ENCODE measurements around the gene PATE1. TPM values are rescaled to one million over a fixed set of nuclear protein-coding genes. Genes with fewer than 3 reads are reported as not detected.

Gene PATE1
- total and polyA plus RNA-seq, 10 of the 15 experiments (the other 5 are each of a cell fraction or from before 2014, with no cell fraction given), result not detected

DNA sequence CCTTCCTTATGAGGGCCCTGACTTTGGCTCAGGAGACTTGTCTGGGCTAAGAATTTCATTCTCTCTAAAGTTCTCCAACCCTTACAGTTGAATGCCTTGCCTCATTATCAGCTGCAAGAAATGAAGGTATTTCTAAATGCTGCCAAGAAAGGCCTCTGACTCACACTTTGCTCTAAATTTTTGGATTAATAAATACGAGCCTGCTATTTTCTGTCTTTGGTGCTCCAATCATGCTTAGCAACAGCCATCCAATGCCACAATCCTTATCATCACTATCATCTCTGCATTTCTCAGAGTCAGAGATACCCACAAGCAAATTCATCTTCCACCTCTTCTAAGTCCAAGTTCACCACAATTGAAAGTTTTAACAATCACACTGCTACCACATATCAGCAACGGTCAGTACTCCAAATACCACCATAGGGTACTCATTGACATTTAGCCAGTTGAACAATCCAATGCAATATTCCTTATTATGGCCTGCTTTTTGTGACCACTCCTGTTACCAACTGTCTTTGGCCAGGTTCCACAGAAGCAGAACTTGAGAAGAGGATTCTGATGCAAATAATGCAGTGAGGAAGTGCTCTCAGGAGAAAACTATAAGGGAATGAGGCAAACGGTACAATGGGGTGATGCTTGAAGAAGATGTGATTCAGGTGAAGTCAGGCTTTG, 26.9 kb downstream of the PATE1 start:
- Histone ChIP-seq H3K36me3 (ENCODE audit: control insufficient read depth in 2 of 2, insufficient read depth in 2 of 2, low read length in 1 of 2) (no peaks in the 10 kb centered on the region), H3K27me3 (replicated peaks in 1 of 2; ENCODE audit: control insufficient read depth in 2 of 2, insufficient read depth in 2 of 2, low read length in 1 of 2) (peaks cover 0 to 3% of the 10 kb centered on the region in 2 experiments; a peak in 2 of 4 replicates), H3K9ac (ENCODE audit: control insufficient read depth, insufficient read depth, low read length) (no peak overlapping the region), H4K20me1 (ENCODE audit: control insufficient read depth, insufficient read depth) (no peaks in the 10 kb centered on the region), H3K27ac (ENCODE audit: control insufficient read depth, insufficient read depth) (no peak overlapping the region), H3K4me3 (no peak overlapping the region), H2AFZ (ENCODE audit: control insufficient read depth, low read depth, low read length) (no peak overlapping the region), H3K4me2 (ENCODE audit: control insufficient read depth, insufficient read depth) (no peak overlapping the region), H3K79me2 (ENCODE audit: control insufficient read depth, insufficient read depth, low read length) (no peaks in the 10 kb centered on the region), H3K9me3 (replicated peaks; ENCODE audit: control insufficient read depth, insufficient read depth, low read length) (no peaks in the 10 kb centered on the region), H3K4me1 (ENCODE audit: control insufficient read depth, insufficient read depth, low read length) (no peaks in the 10 kb centered on the region)
- no TSS peak for BruUV-seq (replicated peaks)
- TF ChIP-seq STAT1 (conservative IDR thresholded peaks at IDR 0.05) (no peak), TCF3 (IDR thresholded peaks at IDR 0.05; ENCODE audit: borderline replicate concordance, insufficient read depth, low read depth, low read length) (no peak), SMAD1 (IDR thresholded peaks at IDR 0.05; ENCODE audit: low read depth, partially characterized antibody) (no peak), JUND (IDR thresholded peaks at IDR 0.05; ENCODE audit: low read depth, low read length) (no peak), CREB1 (IDR thresholded peaks at IDR 0.05; ENCODE audit: low read depth) (no peak), YY1 (IDR thresholded peaks at IDR 0.05; ENCODE audit: low read depth, low read length) (no peak), SUZ12 (IDR thresholded peaks at IDR 0.05; ENCODE audit: unreplicated experiment) (no peak), CBX5 (IDR thresholded peaks at IDR 0.05; ENCODE audit: low read depth) (no peak), SUPT20H (IDR thresholded peaks at IDR 0.05; ENCODE audit: borderline replicate concordance, control insufficient read depth, low read depth, low read length) (no peak)
- TF ChIP-seq, protein P1, sequence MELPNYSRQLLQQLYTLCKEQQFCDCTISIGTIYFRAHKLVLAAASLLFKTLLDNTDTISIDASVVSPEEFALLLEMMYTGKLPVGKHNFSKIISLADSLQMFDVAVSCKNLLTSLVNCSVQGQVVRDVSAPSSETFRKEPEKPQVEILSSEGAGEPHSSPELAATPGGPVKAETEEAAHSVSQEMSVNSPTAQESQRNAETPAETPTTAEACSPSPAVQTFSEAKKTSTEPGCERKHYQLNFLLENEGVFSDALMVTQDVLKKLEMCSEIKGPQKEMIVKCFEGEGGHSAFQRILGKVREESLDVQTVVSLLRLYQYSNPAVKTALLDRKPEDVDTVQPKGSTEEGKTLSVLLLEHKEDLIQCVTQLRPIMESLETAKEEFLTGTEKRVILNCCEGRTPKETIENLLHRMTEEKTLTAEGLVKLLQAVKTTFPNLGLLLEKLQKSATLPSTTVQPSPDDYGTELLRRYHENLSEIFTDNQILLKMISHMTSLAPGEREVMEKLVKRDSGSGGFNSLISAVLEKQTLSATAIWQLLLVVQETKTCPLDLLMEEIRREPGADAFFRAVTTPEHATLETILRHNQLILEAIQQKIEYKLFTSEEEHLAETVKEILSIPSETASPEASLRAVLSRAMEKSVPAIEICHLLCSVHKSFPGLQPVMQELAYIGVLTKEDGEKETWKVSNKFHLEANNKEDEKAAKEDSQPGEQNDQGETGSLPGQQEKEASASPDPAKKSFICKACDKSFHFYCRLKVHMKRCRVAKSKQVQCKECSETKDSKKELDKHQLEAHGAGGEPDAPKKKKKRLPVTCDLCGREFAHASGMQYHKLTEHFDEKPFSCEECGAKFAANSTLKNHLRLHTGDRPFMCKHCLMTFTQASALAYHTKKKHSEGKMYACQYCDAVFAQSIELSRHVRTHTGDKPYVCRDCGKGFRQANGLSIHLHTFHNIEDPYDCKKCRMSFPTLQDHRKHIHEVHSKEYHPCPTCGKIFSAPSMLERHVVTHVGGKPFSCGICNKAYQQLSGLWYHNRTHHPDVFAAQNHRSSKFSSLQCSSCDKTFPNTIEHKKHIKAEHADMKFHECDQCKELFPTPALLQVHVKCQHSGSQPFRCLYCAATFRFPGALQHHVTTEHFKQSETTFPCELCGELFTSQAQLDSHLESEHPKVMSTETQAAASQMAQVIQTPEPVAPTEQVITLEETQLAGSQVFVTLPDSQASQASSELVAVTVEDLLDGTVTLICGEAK (IDR thresholded peaks at IDR 0.05; ENCODE audit: borderline replicate concordance), result no peak
- 0% methylated on average over 3 of the region's 3 CpGs for WGBS (ENCODE audit: insufficient coverage, insufficient replicate concordance, low lambda C conversion rate, missing lambda C conversion rate)
- in situ Hi-C loops (cut with MboI), result no loop called here
- POLR2A ChIA-PET, result no interaction called here
- DNase-seq (ENCODE audit: low read depth, low spot score) (no peak), FAIRE-seq (no peak), ATAC-seq (no peak)
- SMC1A ChIA-PET (ENCODE audit: uncharacterized antibody, unreplicated experiment), result no interaction called here
- intact Hi-C loops (cut with micrococcal nuclease; ENCODE audit: unreplicated experiment), result no loop called here
- RAD21 ChIA-PET (ENCODE audit: unreplicated experiment), result no interaction called here
- CTCF ChIA-PET, result interaction anchor here (0.6 kb wide), 1 partner anchor 830 kb away, joined by 4 read pairs; no protein-coding TSS in a partner anchor

All from GM12878 (cell line).